BE2C (cell line): ENCODE data around the gene OR8D2.

ENCODE experiments used
- DNase-seq: peaks from one replicate; pipeline ENCODE4 v3.0.0-alpha.2; 2020
- H3K27me3 ChIP-seq: fragments of 250-450 bp; sonication (Bioruptor Pico); 2 replicates; pipeline ENCODE4 v1.5.1; 2020; ENCODE audit warnings: mild to moderate bottlenecking
- H3K36me3 ChIP-seq: fragments of 250-450 bp; sonication (Bioruptor Pico); 2 replicates; pipeline ENCODE4 v1.5.1; 2020; ENCODE audit warnings: mild to moderate bottlenecking
- H3K4me1 ChIP-seq: fragments of 250-450 bp; sonication (Bioruptor Pico); 2 replicates; pipeline ENCODE4 v1.5.1; 2020
- H3K4me3 ChIP-seq: 2 replicates; pipeline ENCODE4 v1.5.1; 2011; ENCODE audit warnings: low read depth, low read length
- H3K9me3 ChIP-seq: fragments of 250-450 bp; sonication (Bioruptor Pico); 2 replicates; pipeline ENCODE4 v1.5.1; 2020
- CTCF ChIP-seq: IDR thresholded peaks from 2 replicates; pipeline ENCODE4 v1.5.1; 2012; ENCODE audit warnings: mild to moderate bottlenecking, low read depth, low read length

Gene OR8D2

GRCh38 chr11:124301548-124301947, 18.4 kb downstream of the OR8D2 start:
- Histone ChIP-seq H3K4me1 (no peaks in the 10 kb centered on the region), H3K27me3 (no peaks in the 10 kb centered on the region), H3K36me3 (no peaks in the 10 kb centered on the region), H3K4me3 (no peak overlapping the region), H3K9me3 (no peaks in the 10 kb centered on the region)
- no peak for DNase-seq
- TF ChIP-seq CTCF: no peak

- Histone ChIP-seq H3K9me3 (no peaks in the 10 kb centered on the region), H3K27me3 (no peaks in the 10 kb centered on the region; the same call in 1 of the 2 replicates), H3K36me3 (no peaks in the 10 kb centered on the region), H3K4me1 (no peaks in the 10 kb centered on the region), H3K4me3 (no peak overlapping the region)
- DNase-seq: no peak
- no peak for TF ChIP-seq CTCF
Measured at GRCh38 chr11:124297921-124298320, 22.1 kb downstream of the OR8D2 start.

- H3K9me3 ChIP-seq: no peaks in the 10 kb centered on the region
- no peaks in the 10 kb centered on the region for H3K4me1 ChIP-seq
- no peaks in the 10 kb centered on the region; the same call in 1 of the 2 replicates for H3K27me3 ChIP-seq
- H3K4me3 ChIP-seq: no peak overlapping the region
- DNase-seq: no peak
- no peaks in the 10 kb centered on the region for H3K36me3 ChIP-seq
- TF ChIP-seq CTCF: no peak
Measured at GRCh38 chr11:124296016-124296415, 24.0 kb downstream of the OR8D2 start.

- H3K27me3 ChIP-seq: no peaks in the 10 kb centered on the region; the same call in 1 of the 2 replicates
Measured at GRCh38 chr11:124294687-124295086, 25.3 kb downstream of the OR8D2 start.

GRCh38 chr11:124285610-124286344, 34.2 kb downstream of the OR8D2 start:
- no peaks in the 10 kb centered on the region; the same call in 1 of the 2 replicates for H3K9me3 ChIP-seq
- no peak for TF ChIP-seq CTCF
- H3K4me1 ChIP-seq: no peaks in the 10 kb centered on the region
- no peak for DNase-seq
- no peaks in the 10 kb centered on the region for H3K27me3 ChIP-seq
- H3K36me3 ChIP-seq: no peaks in the 10 kb centered on the region
- H3K4me3 ChIP-seq: no peak overlapping the region

More at GRCh38 chr11:124294687-124295086, 25.3 kb downstream of the OR8D2 start:
- Histone ChIP-seq H3K36me3 (no peaks in the 10 kb centered on the region), H3K4me1 (no peaks in the 10 kb centered on the region), H3K9me3 (no peaks in the 10 kb centered on the region), H3K4me3 (no peak overlapping the region)
- TF ChIP-seq CTCF: no peak
- no peak for DNase-seq

- TF ChIP-seq CTCF: no peak
- H3K27me3 ChIP-seq: no peaks in the 10 kb centered on the region
- no peak for DNase-seq
- H3K4me3 ChIP-seq: no peak overlapping the region
- no peaks in the 10 kb centered on the region for H3K9me3 ChIP-seq
- H3K36me3 ChIP-seq: no peaks in the 10 kb centered on the region
- no peaks in the 10 kb centered on the region for H3K4me1 ChIP-seq
Measured at GRCh38 chr11:124278261-124278660, 41.7 kb downstream of the OR8D2 start.
